HG03025 (cell line): ENCODE results near the gene MYCBP.

Experiments
- ATAC-seq: cut with Tn5 transposase; IDR thresholded peaks from one replicate; pipeline ENCODE4 v1.9.1; 2021; ENCODE audit warnings: mild to moderate bottlenecking, moderate library complexity; ENCODE audit not compliant: unreplicated experiment, low FRiP score

MYCBP gene

DNA sequence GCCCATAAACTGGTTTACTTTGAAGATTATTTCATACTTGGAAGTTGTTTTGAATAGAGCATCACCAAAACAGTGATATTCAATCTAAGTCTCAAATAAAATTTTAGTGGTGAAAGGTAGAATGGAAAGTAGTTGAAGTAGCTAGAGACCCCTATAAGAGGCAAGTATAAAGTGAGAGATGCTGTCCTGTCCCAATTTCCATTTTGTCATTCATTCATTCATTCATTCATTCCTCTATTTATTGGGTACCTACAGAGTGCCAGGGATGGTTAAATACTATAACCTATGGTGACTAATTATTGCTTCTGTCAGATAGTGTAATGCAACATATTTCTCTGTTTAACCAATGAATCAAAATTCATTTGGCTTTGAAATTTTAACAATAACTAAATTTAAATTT lies 46.3 kb downstream of the MYCBP start:
- no peak for ATAC-seq

DNA sequence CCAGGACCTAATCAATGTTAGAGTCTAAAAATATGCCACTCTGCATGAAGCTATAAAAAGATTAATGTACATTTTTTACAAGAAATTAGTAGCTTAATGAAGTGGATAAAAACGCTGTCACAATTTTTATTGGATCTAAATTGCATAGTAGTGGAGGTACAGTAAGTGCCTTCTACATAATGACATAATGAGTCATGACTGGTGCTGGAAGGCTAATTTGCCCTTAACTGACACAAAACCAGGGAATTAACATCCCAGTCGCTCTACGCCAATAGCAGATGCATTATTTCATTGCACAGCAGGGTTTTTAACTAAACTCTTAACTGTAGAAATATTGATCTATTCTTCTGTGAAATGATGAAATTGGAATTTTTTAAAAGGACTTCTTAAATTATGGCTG lies 46.9 kb downstream of the MYCBP start:
- ATAC-seq, result no peak

DNA sequence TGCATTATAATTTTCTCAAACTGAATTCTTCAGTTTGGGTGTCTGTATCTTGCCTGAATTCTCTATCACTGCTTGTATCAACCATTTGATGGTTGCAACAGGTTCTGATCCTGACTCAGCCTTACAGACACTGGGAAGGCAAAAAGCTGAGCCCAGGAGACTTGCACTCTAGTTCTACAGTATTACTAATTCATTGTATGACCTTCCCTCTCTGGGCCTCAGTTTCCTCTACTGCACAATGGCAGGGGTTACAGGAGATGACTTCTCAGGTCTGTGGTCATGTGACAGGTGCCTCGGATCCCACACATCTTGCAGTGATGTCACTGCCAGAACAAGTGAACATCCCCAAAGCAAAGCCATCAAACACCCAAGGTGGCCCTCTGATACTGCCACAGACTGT lies 52.3 kb downstream of the MYCBP start:
- ATAC-seq, result no peak

DNA sequence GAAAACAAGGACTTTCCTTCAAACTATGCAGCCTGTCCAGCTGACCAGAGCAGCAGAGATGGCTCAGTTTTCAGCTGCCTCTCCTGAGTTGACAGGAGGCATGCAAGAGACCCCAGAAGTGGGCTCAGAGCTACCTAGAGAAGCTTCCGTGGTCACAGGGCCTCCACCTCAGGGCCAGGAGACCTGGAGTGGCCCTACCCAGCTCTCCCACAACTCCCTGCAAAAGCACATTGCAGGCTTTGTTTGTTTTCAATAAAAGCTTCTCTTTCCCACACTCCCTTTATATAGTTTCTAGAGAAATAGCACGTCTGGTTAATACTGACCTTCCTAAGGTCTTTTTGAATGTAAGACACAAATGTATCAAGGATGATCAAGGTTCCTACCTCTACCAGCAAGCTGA lies 53.6 kb downstream of the MYCBP start:
- ATAC-seq, result no peak

DNA sequence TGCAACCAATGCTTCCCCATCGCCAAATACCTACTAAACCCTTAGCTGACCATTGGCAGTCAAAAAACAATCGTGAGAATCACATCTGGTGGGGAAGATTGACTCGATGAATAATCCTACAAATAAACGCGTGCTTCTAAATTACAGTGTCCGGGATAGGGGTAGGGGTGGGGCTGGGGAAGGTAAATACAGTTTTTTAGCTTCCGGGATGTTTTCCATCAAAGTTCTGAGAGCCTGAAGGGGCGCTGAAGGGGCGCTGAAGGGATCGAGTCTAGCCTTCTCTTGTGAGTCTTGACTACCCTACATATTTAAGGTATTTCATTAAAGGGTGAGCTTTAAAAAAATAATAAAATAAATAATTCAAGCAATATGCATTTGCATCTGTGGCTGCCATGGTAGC lies 54.1 kb downstream of the MYCBP start:
- no peak for ATAC-seq

DNA sequence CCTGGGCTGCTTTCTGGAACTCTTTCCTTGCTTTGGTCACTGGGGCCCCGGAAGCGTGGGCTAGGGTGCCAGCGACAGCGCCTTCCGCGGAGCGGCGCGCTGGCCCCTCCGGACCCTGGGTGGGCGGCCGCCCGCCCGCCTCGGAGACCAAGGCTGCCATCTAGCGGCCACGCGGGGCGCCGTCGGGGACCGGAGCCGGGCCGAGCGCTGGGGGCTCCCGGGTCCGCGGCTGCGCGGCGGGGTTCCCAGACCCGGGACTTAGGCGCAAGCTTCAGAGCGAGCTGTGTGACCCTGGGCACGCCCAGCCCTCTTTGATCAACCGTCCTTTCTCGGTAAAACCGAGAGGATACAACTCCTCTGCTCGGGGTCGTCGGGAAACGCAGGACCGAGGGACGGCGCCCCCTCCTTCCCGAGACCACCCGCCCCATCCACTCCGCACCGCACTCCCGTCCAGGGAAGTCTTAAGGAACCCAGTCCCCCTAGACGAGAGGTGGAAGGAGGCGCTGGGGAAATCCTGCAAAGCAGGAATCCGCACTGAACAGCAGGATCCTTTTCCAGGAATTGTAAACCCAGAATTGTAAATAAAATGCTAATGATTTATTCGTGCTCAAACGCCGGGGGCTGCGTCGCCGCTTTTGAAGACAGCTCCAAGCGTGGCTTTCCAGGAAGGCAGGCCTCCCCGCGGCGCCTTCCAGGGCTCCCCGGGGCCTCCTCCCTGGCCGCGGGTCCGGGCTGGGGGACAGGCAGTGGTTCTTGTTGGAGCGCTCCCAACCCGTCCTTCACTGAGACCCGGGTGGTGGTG lies 54.8 kb downstream of the MYCBP start:
- no peak for ATAC-seq

DNA sequence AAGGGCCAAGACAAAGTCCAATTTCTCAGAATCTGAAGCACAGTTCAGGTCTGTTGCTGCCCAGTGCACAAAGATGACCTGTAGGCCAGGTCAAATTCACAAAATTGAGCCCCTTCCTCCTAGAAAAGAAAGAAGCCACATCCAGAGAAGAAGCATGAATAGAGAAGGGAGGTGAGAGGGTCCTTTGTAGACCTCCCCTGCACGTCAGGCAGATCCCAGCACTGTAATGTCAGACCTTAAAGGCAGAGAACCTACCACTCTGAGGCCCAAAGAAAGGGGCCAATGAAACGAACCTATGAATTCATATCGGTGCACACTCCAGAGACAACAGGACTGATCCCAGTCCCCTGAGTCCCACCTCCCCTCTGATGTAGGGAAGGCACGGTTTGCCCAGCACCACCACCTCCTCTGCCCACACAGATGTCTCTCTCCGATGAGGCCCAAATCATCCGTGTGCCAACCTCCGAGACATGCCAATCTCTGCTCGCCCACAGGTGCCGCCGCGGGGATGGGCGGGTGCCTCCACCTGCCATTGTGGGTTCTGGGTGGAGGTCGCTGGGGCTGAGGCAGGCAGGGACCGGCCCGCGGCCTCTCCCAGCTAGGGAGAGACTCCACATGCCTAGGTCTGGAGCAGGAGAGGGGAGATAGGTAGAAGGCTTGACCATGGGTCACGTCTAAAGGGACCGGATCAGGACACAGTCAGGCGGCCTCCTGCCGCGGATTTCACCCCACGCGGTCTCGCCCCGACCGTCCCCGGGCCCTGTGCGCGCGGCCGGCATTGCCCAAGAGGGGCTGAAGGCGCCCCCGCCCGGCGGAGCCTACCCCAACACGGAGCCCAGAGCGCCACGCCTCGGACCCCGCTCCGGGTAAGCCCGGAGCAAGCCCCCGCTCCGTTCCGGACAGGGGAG lies 55.6 kb downstream of the MYCBP start:
- no peak for ATAC-seq

DNA sequence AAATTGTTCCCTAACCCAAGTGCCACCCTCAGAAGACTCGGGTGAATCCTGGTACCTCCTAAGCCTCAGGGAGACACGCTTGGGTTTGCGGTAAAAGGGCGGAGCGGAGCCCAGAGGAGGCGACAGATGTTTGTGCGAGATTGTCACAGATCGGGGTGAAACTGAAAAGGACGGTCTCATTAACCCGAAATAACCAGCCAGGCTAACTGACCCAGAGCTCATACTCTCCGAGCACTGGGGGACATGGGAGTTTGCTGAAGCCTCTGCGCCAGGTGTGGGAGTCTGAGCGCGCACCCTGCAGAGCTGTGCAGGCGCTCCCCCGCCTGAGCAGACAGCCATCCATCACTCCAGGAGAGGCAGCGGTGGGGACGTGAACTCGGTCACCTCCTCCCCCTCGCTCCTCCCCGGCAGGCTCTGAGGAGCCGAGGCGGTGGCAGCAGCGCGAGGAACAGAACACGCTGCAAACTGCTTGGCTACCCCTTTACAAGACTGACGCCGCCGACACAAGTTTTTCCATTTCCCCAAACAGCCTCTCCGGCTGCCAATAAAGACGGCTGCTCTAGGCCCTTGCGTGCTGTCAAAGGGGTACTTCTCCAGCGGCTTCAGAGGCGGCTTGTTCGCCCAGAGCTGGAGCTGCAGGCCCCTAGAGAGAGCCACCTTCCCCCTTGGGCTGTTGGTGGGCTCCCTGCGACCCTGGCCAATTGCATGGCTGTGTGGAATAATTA lies 57.1 kb downstream of the MYCBP start:
- no peak for ATAC-seq

DNA sequence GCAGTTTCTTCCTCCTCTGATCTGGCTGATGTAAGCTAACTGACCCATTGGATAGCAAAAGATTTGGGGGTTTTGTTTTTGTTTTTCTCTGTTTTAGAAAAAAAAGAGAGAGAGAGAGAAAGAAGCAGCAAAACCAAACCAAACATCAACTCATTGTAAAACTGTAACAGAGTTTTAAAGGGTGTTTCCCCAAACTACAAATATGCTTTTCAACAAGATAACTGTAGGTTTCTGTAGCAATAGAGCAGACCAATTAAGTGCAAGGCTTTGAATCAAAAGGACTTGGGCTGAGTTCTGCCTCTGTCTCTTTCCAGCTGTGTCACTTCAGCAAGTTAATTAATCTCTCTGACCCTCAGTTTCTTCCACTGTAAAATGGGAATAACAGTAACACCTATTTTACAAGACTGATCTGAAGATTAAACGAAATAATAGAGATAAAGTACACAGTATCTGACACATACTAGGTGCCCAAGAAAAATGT lies 58.1 kb downstream of the MYCBP start:
- no peak for ATAC-seq

DNA sequence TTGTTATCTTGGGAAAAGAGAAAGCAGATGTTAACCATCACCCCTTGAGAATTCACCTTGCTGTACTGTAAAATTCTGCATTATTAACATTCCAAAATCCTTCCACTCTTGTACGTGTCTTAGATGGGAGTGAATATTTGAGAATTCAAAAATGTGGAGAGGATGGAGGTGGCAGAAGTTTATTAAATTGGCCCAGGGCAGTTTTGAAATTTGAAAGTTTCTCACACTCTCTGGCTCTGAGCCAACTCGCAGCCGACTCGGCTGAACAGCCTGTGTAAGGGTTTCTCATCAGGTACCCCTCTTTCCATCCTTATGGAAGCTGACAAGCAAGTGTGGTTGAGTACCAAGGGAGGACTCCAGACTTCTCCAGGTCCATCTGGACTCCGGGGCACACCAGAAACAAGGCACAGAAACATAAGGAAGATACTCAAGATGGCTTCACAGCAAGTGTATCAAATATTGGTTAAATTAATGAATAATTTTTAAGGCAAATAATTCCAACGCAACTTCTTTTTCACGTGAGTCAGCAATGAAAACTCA lies 58.6 kb downstream of the MYCBP start:
- ATAC-seq, result no peak

DNA sequence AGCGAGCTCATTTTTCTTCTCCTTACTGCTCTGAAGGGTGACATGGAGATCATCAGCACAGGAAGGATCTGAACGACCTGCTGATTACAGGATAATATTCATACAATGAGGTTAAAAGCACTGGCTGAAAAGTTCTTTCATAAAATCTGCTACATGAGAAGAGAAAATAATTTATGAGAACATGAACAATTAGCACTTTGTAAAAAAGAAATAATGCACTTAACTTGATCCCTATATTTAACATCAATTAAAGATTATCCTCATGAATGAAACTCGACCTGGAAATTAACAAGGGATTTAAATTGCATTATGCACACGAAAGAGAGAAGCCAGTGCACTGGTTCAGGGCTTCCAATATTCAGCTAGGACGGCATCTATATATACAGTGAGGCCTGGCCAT lies 60.2 kb downstream of the MYCBP start:
- ATAC-seq, result no peak
